ENCODE results near the gene EPS8L2. TPM values are rescaled to one million over a fixed set of nuclear protein-coding genes. Genes with fewer than 3 reads are reported as not detected.

The EPS8L2 gene
- total and polyA plus RNA-seq, 2 of the 8 experiments (the other 6 are each of a cell fraction or from before 2014, with no cell fraction given): 38.5 to 57.0 TPM

- Histone ChIP-seq H3K27ac (ENCODE audit: low read depth, low read length) (no peak overlapping the region), H2AFZ (ENCODE audit: low read length) (no peak overlapping the region), H3K9me3 (ENCODE audit: insufficient read depth in 2 of 2, low read depth in 1 of 2, low read length in 1 of 2) (no peaks in the 10 kb centered on the region), H3K23me2 (ENCODE audit: low read depth, low read length) (peaks cover 8% of the 10 kb centered on the region; the same call in 1 of the 2 replicates), H3K4me3 (ENCODE audit: extremely low read depth in 1 of 4, insufficient read depth in 2 of 4, low read depth in 3 of 4, low read length in 4 of 4) (no peak overlapping the region), H3K4me2 (ENCODE audit: insufficient read depth in 1 of 2, low read depth in 2 of 2, low read length in 2 of 2) (no peak overlapping the region; a peak in 1 of 4 replicates), H2BK5ac (ENCODE audit: low read depth, low read length) (peak overlapping the region; percentile 83; the same call in 1 of the 2 replicates), H4K8ac (ENCODE audit: extremely low read depth, insufficient read depth, low read length) (no peak overlapping the region; the same call in 1 of the 2 replicates), H2BK20ac (ENCODE audit: low read length) (no peak overlapping the region; the same call in 1 of the 2 replicates), H3K79me1 (ENCODE audit: low read depth, low read length) (no peaks in the 10 kb centered on the region), H3K18ac (ENCODE audit: extremely low read depth, low read length) (no peak overlapping the region), H4K20me1 (replicated peaks in 1 of 2; ENCODE audit: control insufficient read depth in 1 of 2, insufficient read depth in 2 of 2, low read length in 2 of 2) (peaks cover 1 to 2% of the 10 kb centered on the region in 2 experiments), H2BK15ac (ENCODE audit: low read length) (peak overlapping the region; percentile 92; the same call in 1 of the 2 replicates), H2BK120ac (replicated peaks; ENCODE audit: low read depth, low read length) (no peak overlapping the region), H3K23ac (ENCODE audit: insufficient read length) (no peak overlapping the region), H3K4me1 (replicated peaks in 1 of 4; ENCODE audit: control insufficient read depth in 3 of 4, insufficient read depth in 4 of 4, low read length in 3 of 4) (peaks cover 0 to 48% (median 33%) of the 10 kb centered on the region in 4 experiments; a peak in 6 of 7 replicates), H3K56ac (replicated peaks; ENCODE audit: insufficient read length, low read depth, low read length) (no peak overlapping the region), H3K4ac (replicated peaks; ENCODE audit: insufficient read length, low read depth, low read length) (no peak overlapping the region), H3K9ac (replicated peaks in 1 of 4; ENCODE audit: extremely low read depth in 1 of 4, low read depth in 3 of 4, low read length in 3 of 4) (no peak overlapping the region), H2BK12ac (ENCODE audit: low read depth, low read length) (0 out of 2 replicates have a peak overlapping the region, but pooled peaks have one; percentile 50), H3K36me3 (ENCODE audit: control insufficient read depth in 2 of 4, insufficient read depth in 4 of 4, low read length in 3 of 4) (no peaks in the 10 kb centered on the region; a peak in 1 of 8 replicates), H4K5ac (ENCODE audit: insufficient read length, low read depth, low read length) (no peak overlapping the region), H3K27me3 (replicated peaks in 1 of 4; ENCODE audit: control insufficient read depth in 3 of 4, extremely low read depth in 1 of 4, insufficient read depth in 3 of 4, low read length in 3 of 4) (no peaks in the 10 kb centered on the region), H4K91ac (replicated peaks; ENCODE audit: insufficient read length, low read length) (no peak overlapping the region), H3K14ac (ENCODE audit: insufficient read length) (no peak overlapping the region), H2AK5ac (ENCODE audit: low read depth, low read length) (peak overlapping the region; percentile 39; the same call in 1 of the 2 replicates), H3K79me2 (ENCODE audit: control insufficient read depth in 1 of 2, insufficient read depth in 2 of 2, low read length in 2 of 2) (no peaks in the 10 kb centered on the region)
- DNase-seq (ENCODE audit: low read depth in 1 of 2, low spot score in 2 of 2): no peak
- ChIA-PET CTCF (ENCODE audit: partially characterized antibody) (interaction anchor here (0.9 to 3.4 kb wide), 4 partner anchors 11 to 18 kb away, joined by 3 to 15 read pairs (median 6); no protein-coding TSS in a partner anchor), POLR2A (ENCODE audit: partially characterized antibody) (interaction anchor here (1.2 to 3.8 kb wide), 2 partner anchors 11 to 39 kb away, joined by 3 to 11 read pairs; partner anchors contain the start of gene TALDO1)
- 84% methylated on average over 5 of the region's 7 CpGs; no CpG with 5 or more reads in 1 of the 2 experiments for WGBS, 2 experiments (ENCODE audit: extremely low coverage in 1 of 2, insufficient coverage in 1 of 2, insufficient read length in 1 of 2, insufficient replicate concordance in 2 of 2, low coverage in 1 of 2, low lambda C conversion rate in 2 of 2, missing lambda C conversion rate in 1 of 2)
- FAIRE-seq: no peak
- TF ChIP-seq CEBPB (IDR thresholded peaks at IDR 0.05; ENCODE audit: low read depth, low read length) (no peak), CBX5 (IDR thresholded peaks at IDR 0.05; ENCODE audit: low read depth, low read length) (no peak), PHF8 (conservative IDR thresholded peaks at IDR 0.05; ENCODE audit: low read depth, low read length) (no peak), BRCA1 (IDR thresholded peaks at IDR 0.05; ENCODE audit: low read depth, low read length) (no peak), CTCF (IDR thresholded peaks at IDR 0.05; ENCODE audit: control extremely low read depth in 1 of 3, insufficient read depth in 1 of 3, low read depth in 1 of 3, low read length in 3 of 3) (no peak), SIX5 (IDR thresholded peaks at IDR 0.05; ENCODE audit: low read depth, low read length) (no peak), SAP30 (IDR thresholded peaks at IDR 0.05; ENCODE audit: insufficient read depth, insufficient replicate concordance, low read length) (no peak), BCL11A (IDR thresholded peaks at IDR 0.05; ENCODE audit: low read depth in 2 of 2, low read length in 2 of 2) (no peak), CREB1 (IDR thresholded peaks at IDR 0.05) (no peak), GABPA (IDR thresholded peaks at IDR 0.05; ENCODE audit: borderline replicate concordance, insufficient read depth, low read length) (no peak), TBP (IDR thresholded peaks at IDR 0.05; ENCODE audit: low read depth, low read length) (no peak)
Observed at GRCh38 chr11:708511-708910, 2.5 kb downstream of the EPS8L2 start.

Measured in H1 (cell line).